Trophoblast cell (in vitro differentiated cells and primary cell): ENCODE results near the gene FAM229B.

Source experiments
- DNase-seq, 2 donors: peaks; one replicate each; pipeline ENCODE4 v3.0.0-alpha.2; 2016
- H2AFZ ChIP-seq: 2 replicates; pipeline ENCODE4 v1.6.1; 2013; ENCODE audit warnings: low read length, moderate library complexity, mild to moderate bottlenecking; ENCODE audit not compliant: insufficient read depth, poor library complexity
- H2AK5ac ChIP-seq: 2 replicates; pipeline ENCODE4 v1.6.1; 2013; ENCODE audit warnings: mild to moderate bottlenecking, low read length
- H2BK120ac ChIP-seq: 2 replicates; pipeline ENCODE4 v1.6.1; 2013; ENCODE audit warnings: low read length, mild to moderate bottlenecking, moderate library complexity; ENCODE audit not compliant: insufficient read depth, poor library complexity
- H2BK12ac ChIP-seq: 2 replicates; pipeline ENCODE4 v1.6.1; 2013; ENCODE audit warnings: mild to moderate bottlenecking, low read length, moderate library complexity
- H2BK5ac ChIP-seq: 2 replicates; pipeline ENCODE4 v1.6.1; 2013; ENCODE audit warnings: low read length, low read depth, moderate library complexity, mild to moderate bottlenecking; ENCODE audit not compliant: poor library complexity
- H3K14ac ChIP-seq: 2 replicates; pipeline ENCODE4 v1.6.1; 2013; ENCODE audit warnings: mild to moderate bottlenecking, low read length
- H3K18ac ChIP-seq: 2 replicates; pipeline ENCODE4 v1.6.1; 2013; ENCODE audit warnings: mild to moderate bottlenecking, low read length
- H3K23ac ChIP-seq: 2 replicates; pipeline ENCODE4 v1.6.1; 2013; ENCODE audit warnings: low read length
- H3K27ac ChIP-seq: 2 replicates; pipeline ENCODE4 v1.5.1; 2013; ENCODE audit warnings: low read depth, mild to moderate bottlenecking, inconsistent platforms, low read length, moderate library complexity
- H3K27me3 ChIP-seq: 2 replicates; pipeline ENCODE4 v1.6.1; 2013; ENCODE audit warnings: inconsistent platforms, mild to moderate bottlenecking, low read length, moderate library complexity; ENCODE audit not compliant: insufficient read depth
- H3K36me3 ChIP-seq, 2 experiments: 1 replicate in 1 of 2; 2 replicates in 1 of 2; pipeline ENCODE4 v1.6.1; 2013; ENCODE audit warnings: low read length in 2 of 2, mild to moderate bottlenecking in 2 of 2, moderate library complexity in 1 of 2; ENCODE audit not compliant: insufficient read depth in 2 of 2, control insufficient read depth in 1 of 2
- H3K4ac ChIP-seq: 2 replicates; pipeline ENCODE4 v1.6.1; 2013; ENCODE audit warnings: low read depth, mild to moderate bottlenecking, low read length, moderate library complexity
- H3K4me1 ChIP-seq, 2 experiments: 1 replicate in 1 of 2; 2 replicates in 1 of 2; pipeline ENCODE4 v1.6.1; 2013; ENCODE audit warnings: low read length in 2 of 2, mild to moderate bottlenecking in 2 of 2, moderate library complexity in 1 of 2; ENCODE audit not compliant: insufficient read depth in 2 of 2, control insufficient read depth in 1 of 2
- H3K4me2 ChIP-seq: 2 replicates; pipeline ENCODE4 v1.6.1; 2013; ENCODE audit warnings: inconsistent platforms, mild to moderate bottlenecking, low read length, moderate library complexity
- H3K4me3 ChIP-seq: 2 replicates; pipeline ENCODE4 v1.5.1; 2013; ENCODE audit warnings: mild to moderate bottlenecking, low read depth, low read length, inconsistent platforms
- H3K79me1 ChIP-seq: one replicate; pipeline ENCODE4 v1.6.1; 2013; ENCODE audit warnings: low read length
- H3K79me2 ChIP-seq: 2 replicates; pipeline ENCODE4 v1.6.1; 2013; ENCODE audit warnings: low read length, mild to moderate bottlenecking; ENCODE audit not compliant: control insufficient read depth, insufficient read depth, poor library complexity
- H3K9ac ChIP-seq: 2 replicates; pipeline ENCODE4 v1.6.1; 2013; ENCODE audit warnings: mild to moderate bottlenecking, low read length
- H3K9me3 ChIP-seq: 2 replicates; pipeline ENCODE4 v1.6.1; 2013; ENCODE audit warnings: low read depth, mild to moderate bottlenecking, control low read depth, inconsistent platforms, low read length; ENCODE audit not compliant: insufficient read depth
- H4K12ac ChIP-seq: 2 replicates; pipeline ENCODE4 v1.6.1; 2013; ENCODE audit warnings: low read depth, mild to moderate bottlenecking, low read length, moderate library complexity
- H4K8ac ChIP-seq: 2 replicates; pipeline ENCODE4 v1.6.1; 2013; ENCODE audit warnings: low read depth, mild to moderate bottlenecking, low read length, moderate library complexity
- H4K91ac ChIP-seq: one replicate; pipeline ENCODE4 v1.6.1; 2013; ENCODE audit warnings: low read depth, mild to moderate bottlenecking, low read length, moderate library complexity
- WGBS: extraction: QIAGEN DNeasy Blood & Tissue Kit; methylation state at CpG from one replicate; pipeline ENCODE4 v1.1.7; 2013; ENCODE audit warnings: missing lambda C conversion rate; ENCODE audit not compliant: insufficient read length, insufficient coverage; ENCODE audit errors: extremely low coverage; 5-methylcytosine and 5-hydroxymethylcytosine counted together

The FAM229B gene

DNA sequence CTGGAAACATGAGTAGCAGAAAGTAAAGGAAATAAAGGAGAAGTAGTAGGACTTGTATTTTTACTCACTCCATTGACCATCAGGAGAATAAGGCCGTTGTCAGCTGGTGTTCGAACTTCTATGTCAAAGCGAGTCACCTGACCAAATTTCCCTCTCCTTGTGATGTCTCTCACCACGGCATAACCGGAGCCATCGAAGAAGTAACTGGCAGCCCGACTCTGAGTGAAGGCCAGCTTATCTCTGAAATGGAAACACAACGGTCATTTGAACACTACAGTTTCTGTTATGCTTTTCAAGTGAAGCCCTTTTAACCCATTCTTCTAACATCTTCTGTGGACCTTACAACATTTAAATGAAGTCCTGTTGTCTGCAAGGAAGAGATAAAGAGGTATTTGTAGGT lies 51.7 kb downstream of the FAM229B start:
- no peaks in the 10 kb centered on the region for H3K36me3 ChIP-seq
- H2AK5ac ChIP-seq, result no peak overlapping the region
- no peak for DNase-seq
- H3K9ac ChIP-seq, result no peak overlapping the region
- H2BK5ac ChIP-seq, result no peak overlapping the region
- no peak overlapping the region for H4K8ac ChIP-seq
- H3K14ac ChIP-seq, result no peak overlapping the region
- no peaks in the 10 kb centered on the region for H3K4me1 ChIP-seq
- no peaks in the 10 kb centered on the region for H3K27me3 ChIP-seq
- no peaks in the 10 kb centered on the region for H3K79me1 ChIP-seq
- H3K27ac ChIP-seq, result no peak overlapping the region
- no peak overlapping the region for H3K4me3 ChIP-seq
- no peak overlapping the region for H2AFZ ChIP-seq
- no CpG with 5 or more reads among the region's 8 CpGs for WGBS
- no peaks in the 10 kb centered on the region for H3K9me3 ChIP-seq
- no peaks in the 10 kb centered on the region for H3K79me2 ChIP-seq
- no peak overlapping the region for H3K23ac ChIP-seq
- H4K91ac ChIP-seq, result no peak overlapping the region
- H3K4ac ChIP-seq, result no peak overlapping the region
- no peak overlapping the region for H3K4me2 ChIP-seq
- no peak overlapping the region for H4K12ac ChIP-seq
- no peak overlapping the region for H2BK12ac ChIP-seq
- no peak overlapping the region for H3K18ac ChIP-seq
- no peak overlapping the region for H2BK120ac ChIP-seq

DNA sequence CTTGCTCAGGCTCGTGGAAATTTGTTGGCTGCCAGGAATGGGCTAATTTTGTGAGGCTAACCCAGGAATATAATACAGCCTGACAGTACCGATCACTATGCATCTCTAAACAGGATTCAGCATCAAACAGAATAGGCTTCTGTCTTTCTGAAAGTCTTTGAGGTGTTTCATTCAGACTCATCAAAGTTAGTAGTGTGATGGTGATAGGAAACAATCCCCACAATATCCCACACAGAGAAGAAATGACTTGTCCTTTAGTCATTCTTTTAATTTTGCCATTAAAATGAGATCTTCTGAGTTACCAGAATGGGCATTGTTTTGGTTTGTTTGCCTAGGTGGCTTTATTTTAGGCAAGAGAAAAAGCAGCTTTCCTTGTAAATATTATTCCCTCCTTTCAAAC lies 54.3 kb downstream of the FAM229B start:
- Histone ChIP-seq H3K4me3 (no peak overlapping the region), H2AK5ac (no peak overlapping the region), H4K91ac (no peak overlapping the region), H3K9me3 (no peaks in the 10 kb centered on the region), H3K4me1 (no peaks in the 10 kb centered on the region), H3K4ac (no peak overlapping the region), H3K4me2 (no peak overlapping the region), H2BK5ac (no peak overlapping the region), H3K27me3 (no peaks in the 10 kb centered on the region), H2AFZ (no peak overlapping the region), H3K18ac (no peak overlapping the region), H4K12ac (no peak overlapping the region), H3K36me3 (no peaks in the 10 kb centered on the region), H2BK12ac (no peak overlapping the region), H3K79me2 (no peaks in the 10 kb centered on the region), H2BK120ac (no peak overlapping the region), H3K79me1 (no peaks in the 10 kb centered on the region), H3K14ac (no peak overlapping the region), H3K23ac (no peak overlapping the region), H4K8ac (no peak overlapping the region), H3K9ac (no peak overlapping the region), H3K27ac (no peak overlapping the region)
- no CpG with 5 or more reads among the region's 2 CpGs for WGBS
- no peak for DNase-seq

DNA sequence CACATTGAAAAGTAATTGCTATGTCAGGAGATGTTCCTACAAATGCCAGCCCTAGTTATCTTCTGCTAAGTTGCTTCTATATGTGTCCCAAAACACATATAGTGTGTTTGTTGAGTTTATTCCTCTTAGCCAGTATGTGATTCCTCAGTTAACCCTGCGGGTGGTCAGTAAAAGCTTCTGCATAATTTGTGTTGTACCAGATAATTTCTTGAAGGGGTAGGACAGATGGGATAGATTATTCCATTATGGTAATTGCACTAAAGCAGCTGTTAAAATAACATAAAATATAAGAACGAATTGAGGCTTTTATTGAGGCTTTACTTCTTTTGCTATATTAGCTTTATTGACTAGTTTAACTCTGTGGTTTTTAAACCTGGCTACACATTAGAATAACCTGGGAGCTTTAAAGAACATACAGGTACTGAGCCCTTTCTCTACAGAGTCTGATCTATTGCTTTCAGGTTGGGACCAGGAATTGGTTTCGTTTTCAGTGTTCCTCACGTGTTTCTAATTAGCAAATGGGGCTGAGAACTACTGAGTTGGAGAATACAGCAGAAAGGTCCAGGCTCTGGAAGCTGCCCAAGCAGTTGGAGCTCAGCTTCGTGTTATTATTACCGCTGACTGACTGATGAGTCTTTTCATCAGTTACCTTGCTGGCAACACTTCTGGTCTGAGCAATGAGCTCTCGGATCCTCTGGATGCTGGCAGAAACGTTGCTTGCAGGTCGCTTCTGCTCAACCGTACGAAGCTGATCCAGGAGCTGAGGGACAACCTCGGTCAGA lies 56.9 kb downstream of the FAM229B start:
- Histone ChIP-seq H4K12ac (no peak overlapping the region), H3K9ac (no peak overlapping the region), H3K79me2 (no peaks in the 10 kb centered on the region), H2BK5ac (no peak overlapping the region), H3K27ac (no peak overlapping the region), H2AFZ (no peak overlapping the region), H2BK12ac (no peak overlapping the region), H3K4me2 (no peak overlapping the region), H3K79me1 (no peaks in the 10 kb centered on the region), H3K18ac (no peak overlapping the region), H3K36me3 (no peaks in the 10 kb centered on the region), H3K14ac (no peak overlapping the region), H2AK5ac (no peak overlapping the region), H3K27me3 (no peaks in the 10 kb centered on the region), H3K4me3 (no peak overlapping the region), H2BK120ac (no peak overlapping the region), H3K4me1 (no peaks in the 10 kb centered on the region), H3K23ac (no peak overlapping the region), H3K4ac (no peak overlapping the region), H4K91ac (no peak overlapping the region), H4K8ac (no peak overlapping the region), H3K9me3 (no peaks in the 10 kb centered on the region)
- WGBS, result no CpG with 5 or more reads among the region's 12 CpGs
- no peak for DNase-seq

DNA sequence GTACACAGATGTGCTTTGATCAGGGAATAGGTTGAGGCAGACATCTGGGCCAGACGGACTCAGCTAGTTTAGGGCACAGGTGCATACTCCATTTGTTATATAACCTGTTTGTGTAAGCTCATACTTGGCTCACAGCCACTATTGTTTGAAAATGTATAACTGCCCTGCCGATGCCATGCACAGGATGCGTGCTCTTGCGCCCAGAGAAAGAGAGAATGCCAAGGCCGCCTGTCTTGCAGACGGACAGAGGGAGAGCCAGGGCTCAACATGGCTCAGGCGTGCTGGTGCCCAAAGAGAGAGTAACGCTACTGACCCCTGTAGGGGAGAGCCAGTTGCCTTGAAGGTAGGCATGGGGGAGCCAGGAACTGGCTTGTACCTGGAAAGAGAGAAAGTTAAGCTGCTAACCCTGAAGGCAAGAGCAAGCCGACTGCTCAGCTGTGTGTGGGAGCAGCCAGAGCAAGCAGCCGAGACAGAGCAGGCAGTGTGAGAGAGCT lies 57.7 kb downstream of the FAM229B start:
- Histone ChIP-seq H2AK5ac (no peak overlapping the region), H3K23ac (no peak overlapping the region), H3K4me2 (no peak overlapping the region), H2BK120ac (no peak overlapping the region), H3K4ac (no peak overlapping the region), H4K91ac (no peak overlapping the region), H3K18ac (no peak overlapping the region), H3K36me3 (no peaks in the 10 kb centered on the region), H2BK12ac (no peak overlapping the region), H4K12ac (no peak overlapping the region), H4K8ac (no peak overlapping the region), H3K79me2 (no peaks in the 10 kb centered on the region), H2BK5ac (no peak overlapping the region), H3K9me3 (no peaks in the 10 kb centered on the region), H3K27me3 (no peaks in the 10 kb centered on the region), H3K4me3 (no peak overlapping the region), H3K14ac (no peak overlapping the region), H3K79me1 (no peaks in the 10 kb centered on the region), H3K9ac (no peak overlapping the region), H2AFZ (no peak overlapping the region), H3K27ac (no peak overlapping the region), H3K4me1 (no peaks in the 10 kb centered on the region)
- no peak for DNase-seq
- no CpG with 5 or more reads among the region's 10 CpGs for WGBS
